Activated T-cell treated with anti-CD3 and anti-CD28 coated beads for 4 hours (primary cell): ENCODE results near the gene CD79B.
A peak's percentile ranks its signal among the peaks of the same experiment; 100 is the strongest.

Experiments
- DNase-seq: peaks from one replicate; pipeline ENCODE4 v3.0.0-alpha.2; 2020

The CD79B gene

GRCh38 chr17:63931981-63932561 lies at the start of gene CD79B:
CD79B (minus strand) TSS chr17:63932331; CDS start chr17:63932261, 70 bp downstream.
- no peak for DNase-seq

GRCh38 chr17:63978272-63979200 lies 46.4 kb upstream of the CD79B start:
- no peak for DNase-seq

GRCh38 chr17:63976702-63977101 lies 44.6 kb upstream of the CD79B start:
- no peak for DNase-seq

- no peak for DNase-seq
These were observed 43.5 kb upstream of the CD79B start for GRCh38 chr17:63975541-63976092.

GRCh38 chr17:63974594-63975192 lies 42.6 kb upstream of the CD79B start:
- DNase-seq, result no peak

- DNase-seq, result no peak
These were observed 41.9 kb upstream of the CD79B start for GRCh38 chr17:63973930-63974593.

GRCh38 chr17:63973247-63973646 lies 41.1 kb upstream of the CD79B start:
- no peak for DNase-seq

GRCh38 chr17:63972796-63973195 lies 40.7 kb upstream of the CD79B start, which contains the start of gene SCN4A:
SCN4A (minus strand) TSS chr17:63972918; CDS start chr17:63972841, 77 bp downstream.
- no peak for DNase-seq

- no peak for DNase-seq
These were observed 37.1 kb upstream of the CD79B start for GRCh38 chr17:63969278-63969677.

GRCh38 chr17:63967953-63968352 lies 35.8 kb upstream of the CD79B start:
- no peak for DNase-seq

GRCh38 chr17:63966646-63967264 lies 34.6 kb upstream of the CD79B start:
- no peak for DNase-seq

GRCh38 chr17:63963123-63963522 lies 31.0 kb upstream of the CD79B start:
- DNase-seq, result no peak

GRCh38 chr17:63962298-63962744 lies 30.2 kb upstream of the CD79B start:
- DNase-seq, result no peak

- DNase-seq, result peak; percentile 14
These were observed 29.5 kb upstream of the CD79B start for GRCh38 chr17:63961355-63962212.

- no peak for DNase-seq
These were observed 28.3 kb upstream of the CD79B start for GRCh38 chr17:63960430-63960829.

- DNase-seq, result no peak
These were observed 27.9 kb upstream of the CD79B start for GRCh38 chr17:63960006-63960405.

GRCh38 chr17:63956296-63956920 lies 24.3 kb upstream of the CD79B start:
- no peak for DNase-seq

GRCh38 chr17:63955791-63956190 lies 23.7 kb upstream of the CD79B start:
- no peak for DNase-seq

GRCh38 chr17:63955232-63955631 lies 23.1 kb upstream of the CD79B start:
- no peak for DNase-seq

GRCh38 chr17:63954402-63955063 lies 22.4 kb upstream of the CD79B start:
- DNase-seq, result no peak
